HG03565 (cell line): ENCODE data around the gene TYROBP.
"Not testable (repeated sequence)": the region's sequence is repeated elsewhere in the genome, so short reads cannot be mapped to it uniquely, and the experiment has no call there.

Experiments
- ATAC-seq: cut with Tn5 transposase; IDR thresholded peaks from one replicate; pipeline ENCODE4 v1.9.1; 2021; ENCODE audit warnings: mild to moderate bottlenecking, moderate library complexity; ENCODE audit not compliant: unreplicated experiment

TYROBP gene

DNA sequence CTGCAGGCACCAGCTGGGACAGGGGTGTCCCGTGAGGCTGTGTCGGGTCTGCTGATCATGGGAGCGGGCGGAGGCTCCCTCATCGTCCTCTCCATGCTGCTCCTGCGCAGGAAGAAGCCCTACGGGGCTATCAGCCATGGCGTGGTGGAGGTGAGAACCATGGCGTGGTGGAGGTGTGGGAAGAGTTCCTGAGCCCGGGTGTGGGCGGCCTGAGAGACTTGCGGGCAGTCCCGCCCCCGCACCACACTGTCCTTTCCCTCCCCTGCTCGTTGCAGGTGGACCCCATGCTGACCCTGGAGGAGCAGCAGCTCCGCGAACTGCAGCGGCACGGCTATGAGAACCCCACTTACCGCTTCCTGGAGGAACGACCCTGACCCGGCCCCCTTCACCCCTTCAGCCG, 29.0 kb downstream of the TYROBP start:
- ATAC-seq, result no peak

- no peak for ATAC-seq
These were observed 33.6 kb downstream of the TYROBP start for GRCh38 chr19:35874392-35874930.

GRCh38 chr19:35872180-35872579, 35.9 kb downstream of the TYROBP start:
- ATAC-seq, result no peak

DNA sequence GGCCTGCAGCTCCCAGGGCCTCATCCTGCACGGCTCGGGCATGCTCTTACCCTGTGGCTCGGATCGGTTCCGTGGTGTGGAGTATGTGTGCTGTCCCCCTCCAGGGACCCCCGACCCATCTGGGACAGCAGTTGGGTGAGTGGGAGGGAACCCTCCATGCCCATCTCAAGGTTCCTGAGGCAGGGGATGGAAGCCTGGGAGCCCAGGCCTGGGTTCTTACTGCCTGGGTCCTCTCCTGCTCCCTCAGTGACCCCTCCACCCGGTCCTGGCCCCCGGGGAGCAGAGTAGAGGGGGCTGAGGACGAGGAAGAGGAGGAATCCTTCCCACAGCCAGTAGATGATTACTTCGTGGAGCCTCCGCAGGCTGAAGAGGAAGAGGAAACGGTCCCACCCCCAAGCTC, 36.5 kb downstream of the TYROBP start:
- no peak for ATAC-seq

DNA sequence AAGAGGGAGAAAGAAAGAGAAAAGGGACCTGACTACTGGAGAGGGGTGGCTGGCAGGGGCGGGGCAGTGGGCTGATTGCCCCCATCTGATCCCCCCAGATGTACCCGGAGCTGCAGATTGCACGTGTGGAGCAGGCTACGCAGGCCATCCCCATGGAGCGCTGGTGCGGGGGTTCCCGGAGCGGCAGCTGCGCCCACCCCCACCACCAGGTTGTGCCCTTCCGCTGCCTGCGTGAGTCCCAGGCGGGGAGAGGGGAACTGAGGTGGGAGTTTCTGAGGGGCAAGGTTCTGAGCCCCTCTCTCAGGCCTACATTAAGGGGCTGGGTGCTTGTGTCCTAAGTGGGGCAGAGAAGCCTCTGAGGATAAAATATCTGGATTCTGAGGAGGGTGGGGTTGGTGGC, 37.3 kb downstream of the TYROBP start:
- ATAC-seq, result no peak

- not testable (repeated sequence) for ATAC-seq
These were observed 37.9 kb downstream of the TYROBP start for GRCh38 chr19:35870124-35870736.

- peak; percentile 54 for ATAC-seq
These were observed 38.6 kb downstream of the TYROBP start for GRCh38 chr19:35869327-35870123.

DNA sequence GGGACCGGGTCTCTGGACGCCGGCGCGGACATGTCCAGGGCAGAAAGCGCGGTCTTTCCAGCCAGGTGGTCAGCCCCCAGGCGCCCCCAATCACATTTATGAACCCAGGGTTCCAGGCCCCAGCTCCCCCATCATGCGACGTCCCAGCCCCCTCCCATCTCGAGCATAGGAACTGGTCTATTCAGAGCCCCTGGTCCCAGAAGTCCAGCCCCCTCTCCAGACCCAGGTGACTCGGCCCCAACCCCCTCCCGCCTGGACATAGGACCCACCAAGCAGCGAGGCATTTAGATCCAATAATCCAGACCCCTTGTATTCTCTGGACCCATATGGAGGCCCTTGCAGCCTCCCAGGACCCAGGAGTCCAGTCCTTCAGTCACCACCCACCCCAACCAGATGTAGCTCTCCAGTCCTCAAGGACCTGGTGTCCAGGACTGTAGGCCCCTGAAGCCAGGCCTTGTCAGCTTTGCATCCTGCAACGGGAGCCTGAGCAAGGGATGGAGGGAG, 39.2 kb downstream of the TYROBP start:
- ATAC-seq, result no peak

DNA sequence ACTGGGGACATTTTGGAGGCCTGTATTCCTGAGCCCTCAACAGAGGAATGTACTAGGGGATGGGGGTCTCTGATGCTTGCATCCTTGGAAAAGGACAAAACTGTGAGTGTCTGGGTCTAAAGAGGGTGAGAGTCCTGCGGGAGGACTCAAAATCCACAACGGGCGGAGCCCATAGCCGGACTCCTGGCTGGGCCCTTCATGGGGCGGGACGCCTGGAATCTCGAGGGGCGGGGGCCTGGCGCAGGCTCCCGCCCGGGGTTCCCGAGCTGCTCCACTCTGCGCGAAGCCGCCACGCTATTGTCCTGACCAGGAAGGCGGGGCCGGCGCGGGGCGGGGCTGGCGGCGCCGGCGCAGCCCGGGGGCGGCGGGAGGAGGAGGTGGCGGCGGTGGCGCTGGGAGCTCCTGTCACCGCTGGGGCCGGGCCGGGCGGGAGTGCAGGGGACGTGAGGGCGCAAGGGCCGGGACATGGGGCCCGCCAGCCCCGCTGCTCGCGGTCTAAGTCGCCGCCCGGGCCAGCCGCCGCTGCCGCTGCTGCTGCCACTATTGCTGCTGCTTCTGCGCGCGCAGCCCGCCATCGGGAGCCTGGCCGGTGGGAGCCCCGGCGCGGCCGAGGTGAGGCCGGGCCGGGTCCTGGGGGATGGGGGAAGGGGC, 39.8 kb downstream of the TYROBP start, which contains the start of gene APLP1:
Gene APLP1, plus strand, starts transcription at position 403 of the 651 bp plus-strand sequence. Its CDS starts 63 bp downstream, at position 466.
- ATAC-seq, result no peak

GRCh38 chr19:35863018-35863417, 45.1 kb downstream of the TYROBP start:
- ATAC-seq, result no peak

- ATAC-seq, result no peak
These were observed 45.6 kb downstream of the TYROBP start for GRCh38 chr19:35862528-35862927.

GRCh38 chr19:35861640-35862160, 46.4 kb downstream of the TYROBP start:
- ATAC-seq, result no peak

GRCh38 chr19:35860818-35861639, 47.1 kb downstream of the TYROBP start:
- no peak for ATAC-seq

DNA sequence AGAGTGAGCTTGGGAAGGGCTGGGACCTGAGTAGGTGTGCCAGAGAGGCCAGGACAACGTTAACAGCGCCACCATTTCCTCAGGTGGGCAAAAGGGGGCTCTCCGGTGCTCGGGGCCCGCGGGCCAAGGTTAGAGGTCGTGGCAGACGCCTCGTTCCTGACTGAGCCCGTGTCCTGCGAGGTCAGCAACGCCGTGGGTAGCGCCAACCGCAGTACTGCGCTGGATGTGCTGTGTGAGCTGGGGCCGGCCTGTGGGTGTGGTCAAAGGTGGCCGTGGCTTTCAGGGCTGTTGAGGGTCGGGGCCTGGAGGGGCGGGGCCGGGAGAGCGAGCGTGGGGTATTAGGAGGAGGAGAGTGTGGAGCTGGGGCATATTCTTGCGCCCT, 47.7 kb downstream of the TYROBP start:
- no peak for ATAC-seq

DNA sequence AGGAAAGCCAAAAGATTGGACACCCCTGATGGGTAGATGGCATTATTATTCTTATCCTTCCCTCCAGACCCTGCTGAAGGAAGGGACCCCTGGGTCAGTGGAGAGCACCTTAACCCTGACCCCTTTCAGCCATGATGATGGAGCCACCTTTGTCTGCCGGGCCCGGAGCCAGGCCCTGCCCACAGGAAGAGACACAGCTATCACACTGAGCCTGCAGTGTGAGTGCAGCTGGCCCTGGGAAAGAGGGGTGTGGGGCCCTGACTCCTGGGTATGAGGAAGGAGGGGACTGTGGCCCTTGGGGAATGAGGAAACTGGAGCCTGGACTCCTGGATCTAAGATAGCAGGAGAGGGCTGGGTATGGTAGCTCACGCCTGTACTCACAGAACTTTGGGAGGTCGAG, 48.7 kb downstream of the TYROBP start:
- no peak for ATAC-seq

GRCh38 chr19:35858311-35858710, 49.8 kb downstream of the TYROBP start:
- no peak for ATAC-seq

DNA sequence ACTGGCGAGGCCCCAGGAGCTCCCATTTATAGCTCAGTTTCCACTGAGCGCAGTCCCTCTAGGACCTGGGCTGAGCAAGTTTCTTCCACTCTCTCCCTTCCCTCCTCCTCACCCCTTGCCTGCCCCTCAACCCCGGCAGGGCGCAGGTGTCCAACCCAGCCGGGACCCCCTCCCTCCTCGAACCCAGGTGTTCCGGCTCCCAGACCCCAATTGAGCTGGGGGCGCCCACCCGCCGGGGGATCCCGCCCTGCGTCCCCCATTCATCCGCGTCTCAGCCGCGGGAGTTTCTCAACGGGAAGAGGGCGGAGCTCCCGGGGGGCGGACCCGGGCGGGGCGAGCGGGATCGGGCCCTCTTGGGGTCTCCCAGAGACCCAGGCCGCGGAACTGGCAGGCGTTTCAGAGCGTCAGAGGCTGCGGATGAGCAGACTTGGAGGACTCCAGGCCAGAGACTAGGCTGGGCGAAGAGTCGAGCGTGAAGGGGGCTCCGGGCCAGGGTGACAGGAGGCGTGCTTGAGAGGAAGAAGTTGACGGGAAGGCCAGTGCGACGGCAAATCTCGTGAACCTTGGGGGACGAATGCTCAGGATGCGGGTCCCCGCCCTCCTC, 51.4 kb downstream of the TYROBP start, which contains the start of gene KIRREL2:
Gene KIRREL2, plus strand, starts transcription at position 366 of the 604 bp plus-strand sequence. Its CDS starts 209 bp downstream, at position 575.
- ATAC-seq, result no peak
